Measurements from ENCODE around the gene FZR1.
A peak's percentile ranks its signal among the peaks of the same experiment; 100 is the strongest.

The FZR1 gene

DNA sequence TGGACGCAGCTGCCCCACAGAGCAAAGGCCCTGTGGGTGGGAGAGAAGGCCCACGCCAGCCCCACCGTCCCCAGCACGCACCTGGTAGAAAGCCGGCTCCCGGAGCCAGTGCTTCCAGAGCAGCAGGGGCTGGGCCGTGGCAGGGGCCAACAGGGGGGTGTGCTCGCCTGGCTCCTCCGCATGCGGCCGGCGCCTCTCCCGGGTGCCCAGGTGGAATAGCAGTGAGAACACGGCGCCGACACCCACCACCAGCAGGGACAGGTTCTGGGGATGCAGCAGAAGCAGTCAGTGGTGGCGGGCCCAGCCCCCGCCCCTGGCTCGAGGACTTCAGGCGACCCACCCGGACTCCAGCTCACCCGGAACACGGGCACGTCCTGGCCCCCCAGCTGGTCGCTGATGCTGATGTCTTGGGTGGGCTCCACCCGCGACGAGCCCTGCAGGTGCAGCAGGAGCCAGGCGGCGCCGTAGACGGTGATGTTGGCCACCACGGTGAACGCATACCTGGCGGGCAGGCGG, 41.7 kb downstream of the FZR1 start:
- H3K36me3 ChIP-seq (ENCODE audit: control insufficient read depth in 4 of 4, insufficient read depth in 4 of 4, low read length in 3 of 4): peaks cover 2 to 67% (median 26%) of the 10 kb centered on the region in 4 experiments
- WGBS (ENCODE audit: insufficient coverage): 94% methylated on average over 31 of the region's 36 CpGs
- DNase-seq: no peak
- H3K4me1 ChIP-seq (ENCODE audit: control extremely low read depth in 1 of 4, control insufficient read depth in 4 of 4, insufficient read depth in 4 of 4, low read length in 3 of 4): peaks cover 0 to 18% (median 6%) of the 10 kb centered on the region in 4 experiments
- no peaks in the 10 kb centered on the region for H3K9me3 ChIP-seq (ENCODE audit: control extremely low read depth in 1 of 5, control insufficient read depth in 4 of 5, insufficient read depth in 2 of 5, low read depth in 1 of 5, low read length in 4 of 5)
- ChIA-PET POLR2A (no interaction called here), CTCF (interaction anchor here (1.4 to 2.1 kb wide), 2 partner anchors 9 to 22 kb away, joined by 4 read pairs; partner anchors contain the start of gene MFSD12)
- H3K27me3 ChIP-seq (replicated peaks in 2 of 5; ENCODE audit: control insufficient read depth in 4 of 5, insufficient read depth in 5 of 5, low read length in 4 of 5): no peaks in the 10 kb centered on the region
- no peak overlapping the region for H3K27ac ChIP-seq (ENCODE audit: insufficient read depth in 1 of 2, low read depth in 1 of 2, low read length in 2 of 2, poor library complexity in 1 of 2, severe bottlenecking in 2 of 2)
- H3K4me3 ChIP-seq (ENCODE audit: control insufficient read depth in 1 of 7, extremely low read depth in 1 of 7, insufficient read depth in 4 of 7, low read depth in 2 of 7, low read length in 6 of 7): no peak overlapping the region

DNA sequence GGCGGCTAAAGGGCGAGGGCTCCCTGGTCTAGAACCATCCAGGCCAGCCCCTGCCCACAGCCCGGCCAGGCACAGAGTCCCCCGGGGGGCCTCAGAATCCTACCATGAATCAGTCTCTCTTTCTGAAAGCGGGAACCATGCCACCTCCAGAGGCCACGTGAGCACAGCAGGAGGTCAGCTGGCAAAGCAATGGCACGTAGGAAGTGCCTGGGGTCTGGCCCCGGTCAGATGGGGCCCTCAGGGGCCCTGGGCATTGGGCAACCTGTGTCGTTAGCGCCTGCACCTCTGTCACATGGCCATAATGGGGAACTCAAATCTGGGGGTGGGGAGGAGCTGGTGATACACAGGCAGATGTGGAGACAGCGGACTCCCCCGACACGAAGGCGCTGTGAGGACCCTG, 42.5 kb downstream of the FZR1 start:
- peak in 2 of 3 donors; percentile 48 to 50 for DNase-seq
- Histone ChIP-seq H3K27me3 (replicated peaks in 2 of 5; ENCODE audit: control insufficient read depth in 4 of 5, insufficient read depth in 5 of 5, low read length in 4 of 5) (no peaks in the 10 kb centered on the region), H3K4me1 (ENCODE audit: control extremely low read depth in 1 of 4, control insufficient read depth in 4 of 4, insufficient read depth in 4 of 4, low read length in 3 of 4) (peaks cover 0 to 23% (median 11%) of the 10 kb centered on the region in 4 experiments), H3K27ac (ENCODE audit: insufficient read depth in 1 of 2, low read depth in 1 of 2, low read length in 2 of 2, poor library complexity in 1 of 2, severe bottlenecking in 2 of 2) (no peak overlapping the region), H3K36me3 (ENCODE audit: control insufficient read depth in 4 of 4, insufficient read depth in 4 of 4, low read length in 3 of 4) (peaks cover 2 to 60% (median 24%) of the 10 kb centered on the region in 4 experiments), H3K9me3 (ENCODE audit: control extremely low read depth in 1 of 5, control insufficient read depth in 4 of 5, insufficient read depth in 2 of 5, low read depth in 1 of 5, low read length in 4 of 5) (no peaks in the 10 kb centered on the region), H3K4me3 (ENCODE audit: control insufficient read depth in 1 of 7, extremely low read depth in 1 of 7, insufficient read depth in 4 of 7, low read depth in 2 of 7, low read length in 6 of 7) (no peak overlapping the region)
- ChIA-PET POLR2A (no interaction called here), CTCF (interaction anchor here (1.1 to 2.1 kb wide), 4 partner anchors 8 to 42 kb away, joined by 4 to 5 read pairs (median 4); partner anchors contain the start of genes GIPC3 and MFSD12)
- 86% methylated on average over 14 of the region's 14 CpGs for WGBS (ENCODE audit: insufficient coverage)

DNA sequence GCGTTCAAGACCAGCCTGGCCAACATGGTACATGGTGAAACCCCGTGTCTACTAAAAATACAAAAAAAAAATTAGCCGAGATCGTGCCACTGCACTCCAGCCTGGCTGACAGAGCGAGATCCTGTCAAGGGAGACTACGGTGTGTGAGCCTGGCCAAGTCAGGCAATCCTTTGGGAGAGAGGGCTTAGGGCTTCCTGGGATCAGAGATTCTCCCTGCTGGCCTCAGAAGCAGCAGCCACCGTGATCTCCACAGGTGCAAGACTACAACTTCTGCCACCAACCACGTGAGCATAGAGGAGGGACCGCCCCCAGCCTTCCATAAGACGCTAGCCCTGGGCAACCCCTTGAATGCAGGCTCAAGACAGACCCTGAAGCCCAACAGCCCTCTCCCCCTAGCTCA, 43.7 kb downstream of the FZR1 start:
- H3K9me3 ChIP-seq (ENCODE audit: control extremely low read depth in 1 of 5, control insufficient read depth in 4 of 5, insufficient read depth in 2 of 5, low read depth in 1 of 5, low read length in 4 of 5): no peaks in the 10 kb centered on the region
- CTCF ChIA-PET: interaction anchor here (1.1 kb wide), 1 partner anchor 41 kb away, joined by 4 read pairs; no protein-coding TSS in a partner anchor

DNA sequence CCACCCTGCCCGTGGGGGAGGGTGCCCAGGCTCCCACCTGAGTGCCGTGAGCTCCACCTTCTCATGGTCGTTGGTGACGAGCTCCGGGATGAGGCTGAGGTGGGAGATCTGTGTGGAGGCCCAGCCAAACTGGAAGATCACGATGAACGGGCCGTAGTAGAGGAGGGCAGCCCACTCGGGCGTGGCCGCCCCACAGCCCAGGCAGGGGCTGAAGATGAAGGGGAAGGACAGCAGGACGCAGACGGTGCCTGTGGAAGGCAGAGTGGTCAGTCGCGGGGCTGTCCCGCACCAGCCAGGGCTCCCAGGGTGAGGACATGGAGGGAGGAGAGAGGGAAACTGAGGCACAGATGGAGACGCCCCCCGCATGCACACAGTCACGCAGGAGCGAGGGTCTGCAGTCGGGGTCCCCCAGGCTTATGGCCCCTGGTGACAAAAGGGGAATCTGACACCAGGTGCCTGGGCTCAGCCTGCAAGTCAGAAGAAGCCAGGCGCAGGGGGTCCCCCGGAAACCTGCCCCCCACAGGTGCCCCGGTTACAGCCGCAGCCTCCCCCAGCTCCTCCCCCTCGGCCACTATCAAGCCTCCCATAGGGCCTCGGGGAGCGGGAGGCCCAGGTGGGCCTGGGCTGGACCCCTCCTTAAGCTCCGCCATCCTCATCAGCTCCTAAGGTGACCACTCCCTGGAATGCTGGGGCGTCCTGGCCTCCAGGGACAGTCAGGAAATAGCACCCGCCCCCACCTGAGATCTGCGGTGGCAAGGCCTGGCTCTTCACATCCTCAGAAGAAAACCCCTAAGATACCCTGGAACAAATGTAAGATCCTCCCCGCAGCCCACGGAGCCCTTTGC, 45.1 kb downstream of the FZR1 start:
- Histone ChIP-seq H3K27me3 (replicated peaks in 2 of 5; ENCODE audit: control insufficient read depth in 4 of 5, insufficient read depth in 5 of 5, low read length in 4 of 5) (no peaks in the 10 kb centered on the region), H3K4me1 (ENCODE audit: control extremely low read depth in 1 of 4, control insufficient read depth in 4 of 4, insufficient read depth in 4 of 4, low read length in 3 of 4) (peaks cover 3 to 44% (median 33%) of the 10 kb centered on the region in 4 experiments), H3K9me3 (ENCODE audit: control extremely low read depth in 1 of 5, control insufficient read depth in 4 of 5, insufficient read depth in 2 of 5, low read depth in 1 of 5, low read length in 4 of 5) (no peaks in the 10 kb centered on the region), H3K27ac (ENCODE audit: insufficient read depth in 1 of 2, low read depth in 1 of 2, low read length in 2 of 2, poor library complexity in 1 of 2, severe bottlenecking in 2 of 2) (no peak overlapping the region), H3K4me3 (ENCODE audit: control insufficient read depth in 1 of 7, extremely low read depth in 1 of 7, insufficient read depth in 4 of 7, low read depth in 2 of 7, low read length in 6 of 7) (no peak overlapping the region), H3K36me3 (ENCODE audit: control insufficient read depth in 4 of 4, insufficient read depth in 4 of 4, low read length in 3 of 4) (peaks cover 2 to 40% (median 13%) of the 10 kb centered on the region in 4 experiments)
- 95% methylated on average over 24 of the region's 34 CpGs for WGBS (ENCODE audit: insufficient coverage)
- no peak for DNase-seq
- ChIA-PET POLR2A (no interaction called here), CTCF (interaction anchor here (0.6 to 1.6 kb wide), 2 partner anchors 9 to 34 kb away, joined by 3 read pairs; partner anchors contain the start of gene GIPC3)

More for the DNA sequence above, 43.7 kb downstream of the FZR1 start:
- H3K4me1 ChIP-seq (ENCODE audit: control extremely low read depth in 1 of 4, control insufficient read depth in 4 of 4, insufficient read depth in 4 of 4, low read length in 3 of 4): peaks cover 3 to 32% (median 23%) of the 10 kb centered on the region in 4 experiments
- H3K27me3 ChIP-seq (replicated peaks in 2 of 5; ENCODE audit: control insufficient read depth in 4 of 5, insufficient read depth in 5 of 5, low read length in 4 of 5): no peaks in the 10 kb centered on the region
- 100% methylated on average over 6 of the region's 10 CpGs for WGBS (ENCODE audit: insufficient coverage)
- no peak overlapping the region for H3K4me3 ChIP-seq (ENCODE audit: control insufficient read depth in 1 of 7, extremely low read depth in 1 of 7, insufficient read depth in 4 of 7, low read depth in 2 of 7, low read length in 6 of 7)
- peaks cover 2 to 48% (median 17%) of the 10 kb centered on the region in 4 experiments for H3K36me3 ChIP-seq (ENCODE audit: control insufficient read depth in 4 of 4, insufficient read depth in 4 of 4, low read length in 3 of 4)
- POLR2A ChIA-PET: no interaction called here
- no peak for DNase-seq
- H3K27ac ChIP-seq (ENCODE audit: insufficient read depth in 1 of 2, low read depth in 1 of 2, low read length in 2 of 2, poor library complexity in 1 of 2, severe bottlenecking in 2 of 2): no peak overlapping the region

DNA sequence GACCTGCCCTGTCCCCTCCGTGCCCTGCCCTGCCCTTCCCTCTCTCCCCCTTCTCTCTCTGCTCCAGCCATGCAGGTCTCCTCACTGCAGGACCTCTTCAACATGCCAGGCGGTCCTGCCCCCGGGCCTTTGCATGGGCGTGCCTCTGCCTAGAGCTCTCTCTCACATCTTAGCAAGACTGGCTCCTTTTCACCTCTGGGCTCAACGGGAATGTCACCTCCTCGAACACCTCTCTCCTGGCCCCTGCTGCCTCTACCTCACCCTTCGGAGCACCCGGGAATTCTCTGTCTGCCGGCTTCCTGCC, 45.6 kb downstream of the FZR1 start:
- Histone ChIP-seq H3K4me3 (ENCODE audit: control insufficient read depth in 1 of 7, extremely low read depth in 1 of 7, insufficient read depth in 4 of 7, low read depth in 2 of 7, low read length in 6 of 7) (no peak overlapping the region), H3K36me3 (ENCODE audit: control insufficient read depth in 4 of 4, insufficient read depth in 4 of 4, low read length in 3 of 4) (peaks cover 2 to 35% (median 11%) of the 10 kb centered on the region in 4 experiments), H3K27ac (ENCODE audit: insufficient read depth in 1 of 2, low read depth in 1 of 2, low read length in 2 of 2, poor library complexity in 1 of 2, severe bottlenecking in 2 of 2) (no peak overlapping the region), H3K9me3 (ENCODE audit: control extremely low read depth in 1 of 5, control insufficient read depth in 4 of 5, insufficient read depth in 2 of 5, low read depth in 1 of 5, low read length in 4 of 5) (no peaks in the 10 kb centered on the region), H3K4me1 (ENCODE audit: control extremely low read depth in 1 of 4, control insufficient read depth in 4 of 4, insufficient read depth in 4 of 4, low read length in 3 of 4) (peaks cover 6 to 50% (median 38%) of the 10 kb centered on the region in 4 experiments), H3K27me3 (replicated peaks in 2 of 5; ENCODE audit: control insufficient read depth in 4 of 5, insufficient read depth in 5 of 5, low read length in 4 of 5) (no peaks in the 10 kb centered on the region)
- POLR2A ChIA-PET: no interaction called here
- CTCF ChIA-PET: interaction anchor here (1.6 kb wide), 1 partner anchor 34 kb away, joined by 3 read pairs; the partner anchor contains the start of gene GIPC3
- DNase-seq: no peak
- 92% methylated on average over 6 of the region's 9 CpGs for WGBS (ENCODE audit: insufficient coverage)

DNA sequence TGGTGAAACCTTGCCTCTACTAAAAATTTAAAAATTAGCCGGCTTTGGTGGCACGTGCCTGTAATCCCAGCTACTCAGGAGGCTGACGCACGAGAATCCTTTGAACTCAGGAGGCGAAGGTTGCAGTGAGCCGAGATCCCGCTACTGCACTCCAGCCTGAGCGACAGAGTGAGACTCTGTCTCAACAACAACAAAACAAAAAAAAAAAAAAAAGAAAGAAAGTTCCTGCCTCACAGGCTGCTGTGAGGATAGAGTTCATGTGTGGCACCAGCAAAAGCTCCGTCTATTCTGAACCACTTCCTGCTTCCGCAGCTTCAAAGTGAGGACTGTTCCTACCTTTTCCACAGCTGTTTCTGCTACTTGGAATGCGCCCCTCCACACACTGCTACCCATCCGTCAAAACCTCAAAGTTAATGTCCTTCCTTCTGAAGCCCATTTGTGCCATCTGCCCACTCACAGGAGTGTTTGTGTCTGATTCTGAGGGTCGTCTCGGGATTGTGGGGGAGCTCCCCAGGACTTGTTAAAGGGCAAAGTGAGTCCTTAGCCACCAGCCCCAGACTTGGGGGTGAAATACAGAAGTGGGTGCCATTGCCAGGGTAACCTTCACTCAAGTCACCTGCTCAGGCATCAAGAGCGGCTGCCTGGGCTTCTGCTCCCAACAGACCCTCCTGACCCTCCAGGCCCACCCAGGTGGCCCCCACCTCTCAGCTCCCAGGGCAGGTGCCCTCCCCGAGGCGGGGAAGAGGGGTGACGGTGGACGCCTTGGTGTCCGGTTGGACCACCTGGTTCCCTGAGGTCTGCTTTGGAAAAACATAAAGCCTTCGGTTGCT, 48.4 kb downstream of the FZR1 start:
- H3K36me3 ChIP-seq (ENCODE audit: control insufficient read depth in 4 of 4, insufficient read depth in 4 of 4, low read length in 3 of 4): peaks cover 0 to 12% (median 2%) of the 10 kb centered on the region in 4 experiments
- H3K4me3 ChIP-seq (ENCODE audit: control insufficient read depth in 1 of 7, extremely low read depth in 1 of 7, insufficient read depth in 4 of 7, low read depth in 2 of 7, low read length in 6 of 7): peak overlapping the region in 6 of 7 experiments; percentile 8 to 43 (median 34)
- no peaks in the 10 kb centered on the region for H3K9me3 ChIP-seq (ENCODE audit: control extremely low read depth in 1 of 5, control insufficient read depth in 4 of 5, insufficient read depth in 2 of 5, low read depth in 1 of 5, low read length in 4 of 5)
- CTCF ChIA-PET: interaction anchor here (1.1 to 1.4 kb wide), 2 partner anchors 8 to 31 kb away, joined by 5 to 6 read pairs; partner anchors contain the start of gene GIPC3
- H3K27me3 ChIP-seq (replicated peaks in 2 of 5; ENCODE audit: control insufficient read depth in 4 of 5, insufficient read depth in 5 of 5, low read length in 4 of 5): no peaks in the 10 kb centered on the region
- POLR2A ChIA-PET: interaction anchor here (0.6 to 1.1 kb wide), 4 partner anchors 17 to 501 kb away, joined by 3 to 4 read pairs (median 4); partner anchors contain the start of gene MRPL54
- H3K4me1 ChIP-seq (ENCODE audit: control extremely low read depth in 1 of 4, control insufficient read depth in 4 of 4, insufficient read depth in 4 of 4, low read length in 3 of 4): peaks cover 6 to 53% (median 47%) of the 10 kb centered on the region in 4 experiments
- WGBS (ENCODE audit: insufficient coverage): 65% methylated on average over 9 of the region's 21 CpGs
- peak overlapping the region in 1 of 2 experiments; percentile 45 for H3K27ac ChIP-seq (ENCODE audit: insufficient read depth in 1 of 2, low read depth in 1 of 2, low read length in 2 of 2, poor library complexity in 1 of 2, severe bottlenecking in 2 of 2)
- peak in 2 of 3 donors; percentile 55 to 57 for DNase-seq
